Stimulated activated CD4-positive, alpha-beta T cell treated with anti-CD3 and anti-CD28 coated beads, Interleukin-15, amount 100 ng/mL, for 24 hours (primary cell): Measurements from ENCODE around the gene ZNF862.

ENCODE experiments used
- DNase-seq: peaks from one replicate; pipeline ENCODE4 v3.0.0-alpha.2; 2020

Gene ZNF862

DNA sequence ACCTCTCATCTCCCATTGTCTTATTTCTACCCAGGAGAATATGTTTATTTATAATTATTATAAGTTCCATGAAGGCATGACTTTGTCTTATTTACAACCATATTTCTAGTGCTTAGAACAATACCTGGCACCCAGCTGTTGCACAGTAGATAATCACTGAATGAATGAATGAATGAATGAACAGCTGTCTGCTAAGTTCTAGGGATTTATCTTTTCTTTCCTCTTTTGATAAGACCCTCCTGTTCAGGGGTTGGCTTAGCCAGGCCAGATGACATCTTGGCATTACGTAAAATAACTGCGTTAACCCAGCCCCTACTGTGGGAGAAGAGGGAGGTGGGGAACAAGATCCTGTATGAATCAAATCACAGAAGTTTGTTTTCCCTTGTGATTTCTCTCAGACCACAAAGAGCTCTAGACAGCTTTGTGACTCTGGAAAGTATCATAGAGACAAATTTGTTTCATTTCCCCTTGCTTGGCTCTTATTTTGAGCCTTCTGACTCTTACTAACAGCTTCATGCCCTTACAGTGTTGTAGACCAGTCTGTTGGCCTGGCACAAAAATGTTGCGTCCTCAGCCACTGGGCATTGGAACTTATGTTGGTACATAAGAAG, 8.4 kb downstream of the ZNF862 start:
- no peak for DNase-seq

- DNase-seq = no peak
Measured at GRCh38 chr7:149849174-149849573, 11.0 kb downstream of the ZNF862 start.

DNA sequence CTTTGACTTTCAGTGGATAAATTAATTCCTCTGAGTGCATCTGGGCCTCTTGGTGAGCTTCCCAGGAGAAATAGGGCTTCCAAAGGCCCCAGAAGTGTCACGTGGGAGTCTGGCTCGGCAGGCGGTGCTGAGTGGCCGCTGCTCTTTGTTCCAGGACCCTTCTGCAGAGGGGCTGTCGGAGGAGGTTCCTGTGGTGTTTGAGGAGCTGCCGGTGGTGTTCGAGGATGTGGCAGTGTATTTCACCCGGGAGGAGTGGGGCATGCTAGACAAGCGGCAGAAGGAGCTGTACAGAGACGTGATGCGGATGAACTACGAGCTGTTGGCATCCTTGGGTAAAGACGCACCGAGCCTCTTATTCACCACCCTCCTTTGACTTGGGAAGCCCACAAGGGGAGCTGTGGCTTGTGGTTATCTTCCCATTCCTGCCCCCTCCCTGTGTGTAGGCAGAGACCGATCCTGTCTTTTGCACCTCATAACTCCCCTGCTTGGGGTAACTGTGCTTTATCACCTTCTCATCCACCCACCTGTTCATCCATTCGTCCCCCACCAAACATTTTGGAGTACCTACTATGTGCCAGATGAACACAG, 11.9 kb downstream of the ZNF862 start:
- no peak for DNase-seq

- DNase-seq = no peak
Measured at GRCh38 chr7:149850716-149851115, 12.5 kb downstream of the ZNF862 start.

- DNase-seq = no peak
Measured at GRCh38 chr7:149851449-149851848, 13.3 kb downstream of the ZNF862 start.

DNA sequence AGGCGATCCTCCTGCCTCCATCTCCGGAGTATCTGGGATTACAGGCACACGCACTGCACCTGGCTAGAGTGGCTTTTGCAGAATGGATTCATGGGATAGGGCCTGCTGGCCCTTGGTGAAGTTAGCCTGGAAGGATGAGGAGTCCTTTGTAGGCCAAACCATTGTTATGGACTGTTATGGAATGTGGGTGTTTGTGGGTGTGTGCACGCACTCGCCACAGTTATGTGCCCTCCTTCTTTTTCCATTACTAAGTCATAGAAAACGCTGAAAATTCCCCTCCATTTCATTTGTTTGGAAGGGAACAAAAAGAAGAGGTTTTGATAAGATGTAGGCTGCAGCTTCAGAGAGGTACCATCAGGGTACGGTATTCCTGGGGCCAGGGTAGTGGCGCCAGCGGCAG, 15.0 kb downstream of the ZNF862 start:
- no peak for DNase-seq

GRCh38 chr7:149854611-149855360, 16.6 kb downstream of the ZNF862 start:
- no peak for DNase-seq

DNA sequence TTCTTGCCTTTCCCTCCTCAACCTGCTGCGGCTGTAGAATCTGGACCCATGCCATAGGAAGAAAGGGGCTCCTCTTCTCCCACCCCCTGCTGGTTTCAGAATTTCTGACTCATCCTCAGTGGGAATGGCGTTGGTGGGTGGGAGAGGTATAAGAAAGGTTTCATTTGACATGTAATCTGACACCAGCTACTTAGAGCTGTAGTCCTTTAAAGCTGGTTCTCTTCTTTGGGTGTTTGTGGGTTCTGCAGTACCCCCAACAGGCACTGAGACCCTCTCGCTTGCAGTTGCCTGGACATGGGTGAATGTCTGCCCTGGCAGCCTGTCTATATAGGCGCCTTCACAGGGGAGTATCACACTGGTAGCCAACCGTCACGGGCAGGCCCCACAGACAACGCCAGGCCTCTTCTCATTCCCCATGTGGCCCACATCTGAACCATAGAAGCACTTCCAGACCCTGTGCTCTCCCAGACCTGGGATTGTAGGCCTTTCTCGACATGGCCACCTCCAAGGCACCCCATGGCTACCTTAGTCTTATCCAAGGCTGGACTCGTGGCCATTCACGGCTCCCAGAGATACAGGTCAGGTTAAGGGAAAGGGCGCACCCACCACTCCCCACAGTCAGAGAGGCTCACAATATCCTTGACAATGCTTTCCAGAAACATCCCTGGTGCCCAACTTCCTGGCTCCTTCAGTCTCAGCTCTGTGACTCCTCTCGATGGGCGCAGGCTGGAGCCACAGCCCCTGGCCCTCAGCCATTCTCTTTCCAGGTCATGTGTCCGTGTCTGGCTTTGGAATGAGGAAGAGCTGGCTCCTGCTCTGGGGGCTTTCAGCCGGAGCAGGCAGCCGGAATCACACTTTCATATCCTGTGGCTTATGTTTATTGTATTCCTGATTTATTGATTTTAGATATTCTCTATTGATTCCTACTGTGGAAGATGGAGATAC, 17.5 kb downstream of the ZNF862 start:
- peak; percentile 47 for DNase-seq

DNA sequence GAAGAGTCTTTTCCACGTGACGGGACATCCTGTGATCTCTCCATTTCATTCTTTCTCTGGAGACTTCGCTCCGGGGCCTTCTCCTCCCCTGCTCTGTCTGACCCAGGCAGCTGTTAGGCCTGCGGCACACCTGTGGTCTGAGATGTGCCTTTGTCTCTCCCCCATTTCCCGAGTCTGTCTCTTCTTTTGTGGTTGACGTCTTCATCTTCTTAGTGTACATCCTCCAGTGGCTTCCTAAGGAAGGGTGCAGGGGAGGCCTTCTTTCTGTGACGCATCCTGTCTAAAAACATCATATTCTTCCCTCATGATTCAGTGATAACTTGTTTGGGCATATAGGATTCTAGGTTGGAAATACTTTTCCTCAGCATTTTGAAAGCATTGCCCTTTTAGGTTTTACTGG, 18.4 kb downstream of the ZNF862 start:
- DNase-seq = peak; percentile 56

GRCh38 chr7:149859369-149859768, 21.2 kb downstream of the ZNF862 start:
- no peak for DNase-seq

DNA sequence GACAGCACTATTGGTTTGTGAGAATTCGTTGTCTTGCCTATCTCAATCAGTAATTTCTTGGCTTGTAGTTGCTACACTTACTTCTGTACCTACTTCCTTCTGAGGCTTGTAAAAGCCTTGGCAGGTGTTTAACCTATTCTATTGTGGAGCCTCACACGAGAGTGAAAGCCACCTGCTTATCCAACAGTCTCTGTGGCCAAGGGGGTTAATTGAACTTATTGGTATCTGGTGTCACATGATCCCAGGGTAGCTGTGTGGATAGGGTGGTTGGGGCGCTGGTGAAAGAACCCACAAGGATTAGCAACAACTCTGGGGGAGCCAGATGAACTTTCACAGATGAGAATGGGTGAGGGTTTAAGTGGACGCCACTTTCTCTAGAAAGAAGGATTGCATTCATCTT, 21.7 kb downstream of the ZNF862 start:
- DNase-seq = no peak

- DNase-seq = peak; percentile 41
Measured at GRCh38 chr7:149860821-149861727, 22.9 kb downstream of the ZNF862 start.

DNA sequence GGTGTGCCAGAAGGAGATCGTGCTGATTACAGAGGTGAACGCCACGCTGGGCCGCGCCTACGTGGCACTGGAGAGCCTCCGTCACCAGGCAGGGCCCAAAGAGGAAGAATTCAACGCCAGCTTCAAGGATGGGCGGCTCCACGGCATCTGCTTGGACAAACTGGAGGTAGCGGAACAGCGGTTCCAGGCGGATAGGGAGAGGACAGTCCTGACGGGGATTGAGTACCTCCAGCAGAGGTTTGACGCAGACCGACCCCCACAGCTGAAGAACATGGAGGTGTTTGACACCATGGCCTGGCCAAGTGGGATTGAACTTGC, 23.5 kb downstream of the ZNF862 start:
- no peak for DNase-seq

- no peak for DNase-seq
Measured at GRCh38 chr7:149862156-149862555, 24.0 kb downstream of the ZNF862 start.

DNA sequence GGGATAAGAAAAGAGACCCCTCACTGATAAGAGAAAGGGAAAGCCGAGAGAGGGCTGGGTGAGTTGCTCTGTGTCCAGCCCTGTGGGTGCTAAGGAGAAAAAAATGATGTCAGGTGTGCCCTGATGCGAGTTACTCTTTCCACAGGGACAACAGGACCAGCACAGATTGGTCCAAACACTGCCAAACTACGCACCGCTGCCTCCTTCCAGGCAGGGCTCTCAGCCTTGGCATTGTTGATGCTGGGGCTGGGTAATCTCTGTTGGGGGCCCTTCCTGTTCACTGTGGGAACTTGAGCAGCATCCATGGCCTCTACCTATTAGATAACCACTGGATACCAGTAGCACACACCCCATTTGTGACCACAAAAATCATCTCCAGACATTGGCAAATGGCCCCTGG, 25.3 kb downstream of the ZNF862 start:
- DNase-seq = no peak

GRCh38 chr7:149864023-149864422, 25.8 kb downstream of the ZNF862 start:
- no peak for DNase-seq

GRCh38 chr7:149864751-149865150, 26.6 kb downstream of the ZNF862 start:
- no peak for DNase-seq

GRCh38 chr7:149865437-149865836, 27.3 kb downstream of the ZNF862 start:
- peak; percentile 71 for DNase-seq

GRCh38 chr7:149866139-149866778, 28.1 kb downstream of the ZNF862 start:
- DNase-seq = no peak

DNA sequence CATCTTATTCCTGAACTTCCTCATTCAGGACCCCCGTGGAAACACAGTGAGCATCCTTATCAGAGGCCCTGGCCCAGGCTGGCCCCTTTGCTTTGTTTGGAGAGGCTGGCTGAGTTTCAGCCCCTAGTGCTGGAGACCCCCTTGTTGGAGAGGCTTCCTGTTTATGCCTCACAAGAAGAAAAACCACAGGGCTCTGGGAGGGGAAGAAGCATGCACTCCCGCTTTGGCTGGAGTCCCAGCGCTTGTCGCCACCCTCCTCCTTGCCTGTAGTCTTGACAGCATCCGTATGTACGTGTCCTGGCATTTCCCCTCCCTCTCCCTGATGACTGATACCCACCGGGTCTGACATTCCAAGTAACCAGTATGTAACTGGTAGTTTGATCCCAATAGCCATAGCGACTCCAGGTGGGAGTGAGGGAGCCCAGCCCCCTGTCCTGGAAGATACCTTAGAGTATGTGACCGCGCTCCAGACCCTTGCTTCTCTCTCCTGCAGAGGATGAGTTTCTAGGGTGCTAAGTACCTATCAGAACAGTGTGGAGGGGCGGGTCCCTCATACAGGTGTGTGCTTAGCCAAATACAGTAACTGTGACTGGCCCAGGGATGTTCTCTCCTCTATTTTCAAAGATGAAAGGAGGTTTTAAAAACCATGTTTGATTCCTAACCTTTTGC, 28.7 kb downstream of the ZNF862 start:
- no peak for DNase-seq
